GM11168 (cell line): Measurements from ENCODE around the gene SUSD4.
"Not testable (repeated sequence)": the region's sequence is repeated elsewhere in the genome, so short reads cannot be mapped to it uniquely, and the experiment has no call there.

Experiments
- in situ Hi-C: fragments of 300-500 bp; cut with MboI; formaldehyde crosslinking; loops from one replicate; pipeline ENCODE4 v1.12.0; 2022; ENCODE audit warnings: low sequenced_read_pairs; ENCODE audit not compliant: unreplicated experiment

SUSD4 gene

GRCh38 chr1:223304931-223305330, 59.0 kb downstream of the SUSD4 start:
- in situ Hi-C loops, result no loop called here

- in situ Hi-C loops, result no loop called here
Observed at GRCh38 chr1:223301371-223301770, 62.6 kb downstream of the SUSD4 start.

GRCh38 chr1:223299553-223299952, 64.4 kb downstream of the SUSD4 start:
- in situ Hi-C loops, result no loop called here

- in situ Hi-C loops, result no loop called here
Observed at GRCh38 chr1:223298701-223299100, 65.3 kb downstream of the SUSD4 start.

- in situ Hi-C loops, result no loop called here
Observed at GRCh38 chr1:223297800-223298199, 66.2 kb downstream of the SUSD4 start.

- in situ Hi-C loops, result no loop called here
Observed at GRCh38 chr1:223291796-223292195, 72.2 kb downstream of the SUSD4 start.

- in situ Hi-C loops, result no loop called here
Observed at GRCh38 chr1:223290397-223290796, 73.6 kb downstream of the SUSD4 start.

- in situ Hi-C loops, result no loop called here
Observed at GRCh38 chr1:223289621-223290020, 74.4 kb downstream of the SUSD4 start.

- in situ Hi-C loops, result no loop called here
Observed at GRCh38 chr1:223288826-223289225, 75.2 kb downstream of the SUSD4 start.

GRCh38 chr1:223285452-223285851, 78.5 kb downstream of the SUSD4 start:
- in situ Hi-C loops, result no loop called here

GRCh38 chr1:223283697-223284096, 80.3 kb downstream of the SUSD4 start:
- in situ Hi-C loops, result not testable (repeated sequence)

- in situ Hi-C loops, result not testable (repeated sequence)
Observed at GRCh38 chr1:223278311-223278710, 85.7 kb downstream of the SUSD4 start.

- in situ Hi-C loops, result no loop called here
Observed at GRCh38 chr1:223276029-223276428, 87.9 kb downstream of the SUSD4 start.

GRCh38 chr1:223273511-223273910, 90.5 kb downstream of the SUSD4 start:
- in situ Hi-C loops, result no loop called here

- in situ Hi-C loops, result no loop called here
Observed at GRCh38 chr1:223271085-223271781, 92.7 kb downstream of the SUSD4 start.

- in situ Hi-C loops, result no loop called here
Observed at GRCh38 chr1:223270155-223270554, 93.8 kb downstream of the SUSD4 start.

- in situ Hi-C loops, result no loop called here
Observed at GRCh38 chr1:223269006-223269405, 95.0 kb downstream of the SUSD4 start.

GRCh38 chr1:223266632-223267172, 97.3 kb downstream of the SUSD4 start:
- in situ Hi-C loops, result no loop called here

- in situ Hi-C loops, result no loop called here
Observed at GRCh38 chr1:223264983-223265908, 98.7 kb downstream of the SUSD4 start.

GRCh38 chr1:223264529-223264928, 99.4 kb downstream of the SUSD4 start:
- in situ Hi-C loops, result no loop called here

GRCh38 chr1:223261914-223262313, 102.1 kb downstream of the SUSD4 start:
- in situ Hi-C loops, result no loop called here
